GM12878 (cell line): ENCODE results near the gene IFIT3. TPM values are rescaled to one million over a fixed set of nuclear protein-coding genes. Genes with fewer than 3 reads are reported as not detected.

Experiments used
- ASH2L ChIP-seq: fragments of 300-600, 200-600 bp; sonication (generic); IDR thresholded peaks from 2 replicates; pipeline ENCODE4 v1.6.1; 2017; ENCODE audit warnings: low read depth, mild to moderate bottlenecking, borderline replicate concordance
- ATF7 ChIP-seq: fragments of 450-650 bp; IDR thresholded peaks from 2 replicates; pipeline ENCODE4 v1.6.1; 2016; ENCODE audit warnings: low read depth, mild to moderate bottlenecking
- BCL11A ChIP-seq: IDR thresholded peaks from 2 replicates; pipeline ENCODE4 v1.6.1; 2011; ENCODE audit warnings: low read depth, low read length
- CREB1 ChIP-seq: IDR thresholded peaks from 2 replicates; pipeline ENCODE4 v1.6.1; 2012; ENCODE audit warnings: low read depth, mild to moderate bottlenecking, inconsistent platforms
- EED ChIP-seq: sonication (generic); IDR thresholded peaks from 2 replicates; pipeline ENCODE4 v1.6.1; 2016; ENCODE audit warnings: antibody characterized with exemption, low read depth
- FOXK2 ChIP-seq: fragments of 450-650 bp; IDR thresholded peaks from 2 replicates; pipeline ENCODE4 v1.6.1; 2017; ENCODE audit warnings: mild to moderate bottlenecking, moderate library complexity
- JUNB ChIP-seq: IDR thresholded peaks from 2 replicates; pipeline ENCODE4 v1.6.1; 2016; ENCODE audit warnings: antibody characterized with exemption, mild to moderate bottlenecking
- MXI1 ChIP-seq: fragments of 150-350 bp; IDR thresholded peaks from 2 replicates; pipeline ENCODE4 v1.6.1; 2011; ENCODE audit warnings: low read depth, mild to moderate bottlenecking, inconsistent platforms, low read length, improper control_type of control experiment
- POLR2AphosphoS2 ChIP-seq: IDR thresholded peaks from 2 replicates; pipeline ENCODE4 v1.6.1; 2011; ENCODE audit warnings: low read depth, mild to moderate bottlenecking, low read length, improper control_type of control experiment, moderate library complexity
- RUNX3 ChIP-seq: IDR thresholded peaks from 2 replicates; pipeline ENCODE4 v1.6.1; 2012; ENCODE audit warnings: low read length, inconsistent platforms
- SREBF2 ChIP-seq: IDR thresholded peaks from 2 replicates; pipeline ENCODE4 v1.6.1; 2012; ENCODE audit warnings: mild to moderate bottlenecking, low read length
- TBL1XR1 ChIP-seq: IDR thresholded peaks from 2 replicates; pipeline ENCODE4 v1.6.1; 2012; ENCODE audit warnings: low read depth, low read length, improper control_type of control experiment
- TCF12 ChIP-seq: IDR thresholded peaks from 2 replicates; pipeline ENCODE4 v1.6.1; 2011; ENCODE audit warnings: low read depth, mild to moderate bottlenecking, low read length
- ZZZ3 ChIP-seq: IDR thresholded peaks from 2 replicates; pipeline ENCODE4 v1.6.1; 2011; ENCODE audit warnings: low read depth; ENCODE audit not compliant: control insufficient read depth, insufficient read length
- polyA plus RNA-seq, 11 experiments: library from polyadenylated mRNA; depleted of rRNA in 4 of 11; unstranded in 6 of 11; stranded (reverse) in 5 of 11; fragments of >200 nt; fragmentation: Nextera tagmentation in 4 of 11; fragmentation: Illumina TruSeq in 1 of 11; extraction: Ambion mirVana in 4 of 11; extraction: Trizol in 1 of 11; gene quantifications; 1 replicate in 1 of 11; 2 replicates in 10 of 11; pipeline versions ENCODE4 v1.2.1 to v1.2.3, GENCODE V29; 2011 to 2016; ENCODE audit warnings: inconsistent platforms in 2 of 11, missing spikeins in 2 of 11, low read depth in 1 of 11
- total RNA-seq, 4 experiments: library from RNA; depleted of rRNA in 3 of 4; stranded (reverse); fragments of >200 nt in 3 of 4; fragmentation: Illumina TruSeq in 1 of 4; extraction: Trizol in 1 of 4; gene quantifications; 2 replicates each; pipeline versions ENCODE4 v1.2.1 to v1.2.3, GENCODE V29; 2013 to 2021
- TF ChIP-seq, protein P1 (sequence below): fragments of 150-350 bp; IDR thresholded peaks from 2 replicates; pipeline ENCODE4 v1.6.1; 2014; ENCODE audit warnings: mild to moderate bottlenecking, low read depth, low read length
- TF ChIP-seq, protein P2 (sequence below): IDR thresholded peaks from 2 replicates; pipeline ENCODE4 v1.6.1; 2012; ENCODE audit warnings: low read depth, low read length, improper control_type of control experiment

The IFIT3 gene
- total and polyA plus RNA-seq, 10 of the 15 experiments (the other 5 are each of a cell fraction or from before 2014, with no cell fraction given): 27.0 to 70.2 (median 51.1) TPM

DNA sequence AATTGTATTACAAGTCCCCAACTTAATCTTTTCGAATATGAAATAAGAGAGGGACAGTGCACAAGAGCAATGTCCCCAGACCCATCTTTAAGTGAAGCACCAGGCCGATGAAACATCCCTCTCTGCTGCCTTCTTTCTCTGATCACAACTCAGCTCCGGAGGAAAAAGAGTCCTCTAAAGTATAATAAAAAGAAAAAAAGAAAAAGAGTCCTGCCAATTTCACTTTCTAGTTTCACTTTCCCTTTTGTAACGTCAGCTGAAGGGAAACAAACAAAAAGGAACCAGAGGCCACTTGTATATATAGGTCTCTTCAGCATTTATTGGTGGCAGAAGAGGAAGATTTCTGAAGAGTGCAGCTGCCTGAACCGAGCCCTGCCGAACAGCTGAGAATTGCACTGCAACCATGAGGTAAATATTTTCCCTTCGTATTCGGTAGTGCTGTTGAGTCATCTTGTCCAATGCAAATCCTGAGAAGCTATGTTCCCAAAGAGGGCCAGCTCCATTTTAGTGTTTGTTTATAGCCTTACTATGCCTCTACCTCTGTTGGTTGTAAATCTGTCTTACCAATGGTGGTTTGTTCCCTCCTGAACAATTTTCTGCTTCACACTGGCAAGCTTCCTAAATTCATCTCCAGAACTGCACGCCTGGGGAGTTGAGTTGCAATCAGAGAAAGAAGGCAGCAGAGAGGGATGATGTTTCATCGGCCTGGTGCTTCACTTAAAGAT lies 25.9 kb upstream of the IFIT3 start, which contains the start of gene IFIT2 (continued):
- TF ChIP-seq POLR2AphosphoS2 (no peak), MXI1 (0 out of 2 replicates have a peak, but pooled peaks have one; percentile 24), FOXK2 (no peak), ASH2L (0 out of 2 replicates have a peak, but pooled peaks have one; percentile 44), RUNX3 (peak; percentile 3; the same call in 1 of the 2 replicates), ZZZ3 (no peak), CREB1 (no peak), BCL11A (no peak), TBL1XR1 (0 out of 2 replicates have a peak, but pooled peaks have one; percentile 18), ATF7 (peak; percentile 50), EED (peak; percentile 43; the same call in 1 of the 2 replicates), SREBF2 (no peak), JUNB (0 out of 2 replicates have a peak, but pooled peaks have one; percentile 11), TCF12 (no peak)
- TF ChIP-seq, protein P1, sequence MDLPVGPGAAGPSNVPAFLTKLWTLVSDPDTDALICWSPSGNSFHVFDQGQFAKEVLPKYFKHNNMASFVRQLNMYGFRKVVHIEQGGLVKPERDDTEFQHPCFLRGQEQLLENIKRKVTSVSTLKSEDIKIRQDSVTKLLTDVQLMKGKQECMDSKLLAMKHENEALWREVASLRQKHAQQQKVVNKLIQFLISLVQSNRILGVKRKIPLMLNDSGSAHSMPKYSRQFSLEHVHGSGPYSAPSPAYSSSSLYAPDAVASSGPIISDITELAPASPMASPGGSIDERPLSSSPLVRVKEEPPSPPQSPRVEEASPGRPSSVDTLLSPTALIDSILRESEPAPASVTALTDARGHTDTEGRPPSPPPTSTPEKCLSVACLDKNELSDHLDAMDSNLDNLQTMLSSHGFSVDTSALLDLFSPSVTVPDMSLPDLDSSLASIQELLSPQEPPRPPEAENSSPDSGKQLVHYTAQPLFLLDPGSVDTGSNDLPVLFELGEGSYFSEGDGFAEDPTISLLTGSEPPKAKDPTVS: no peak
- TF ChIP-seq, protein P2, sequence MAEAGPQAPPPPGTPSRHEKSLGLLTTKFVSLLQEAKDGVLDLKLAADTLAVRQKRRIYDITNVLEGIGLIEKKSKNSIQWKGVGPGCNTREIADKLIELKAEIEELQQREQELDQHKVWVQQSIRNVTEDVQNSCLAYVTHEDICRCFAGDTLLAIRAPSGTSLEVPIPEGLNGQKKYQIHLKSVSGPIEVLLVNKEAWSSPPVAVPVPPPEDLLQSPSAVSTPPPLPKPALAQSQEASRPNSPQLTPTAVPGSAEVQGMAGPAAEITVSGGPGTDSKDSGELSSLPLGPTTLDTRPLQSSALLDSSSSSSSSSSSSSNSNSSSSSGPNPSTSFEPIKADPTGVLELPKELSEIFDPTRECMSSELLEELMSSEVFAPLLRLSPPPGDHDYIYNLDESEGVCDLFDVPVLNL: no peak
